ENCODE data around the gene GNE.
"Not testable (repeated sequence)": the region's sequence is repeated elsewhere in the genome, so short reads cannot be mapped to it uniquely, and the experiment has no call there.

GNE gene

GRCh38 chr9:36258208-36258995 lies at the start of gene GNE:
Gene GNE, minus strand, starts transcription at chr9:36258448. Its CDS starts 9,093 bp downstream, at chr9:36249355.
- H3K36me3 ChIP-seq (ENCODE audit: control insufficient read depth, low read depth, low read length): no peaks in the 10 kb centered on the region
- H3K9me3 ChIP-seq (ENCODE audit: control insufficient read depth, low read depth, low read length): no peaks in the 10 kb centered on the region
- peak within 1 kb of the TSS; percentile 70 for H3K9ac ChIP-seq (ENCODE audit: low read length)
- H3K27ac ChIP-seq (ENCODE audit: low read length): no peak within 1 kb of the TSS
- H3K27me3 ChIP-seq (ENCODE audit: control insufficient read depth, insufficient read depth, low read length): no peaks in the 10 kb centered on the region
- peak within 1 kb of the TSS; percentile 90 for H3K4me3 ChIP-seq (ENCODE audit: low read length)
- H3K4me1 ChIP-seq (ENCODE audit: control insufficient read depth, low read depth, low read length): no peaks in the 10 kb centered on the region

GRCh38 chr9:36306471-36307306 lies 48.4 kb upstream of the GNE start:
- H3K9ac ChIP-seq (ENCODE audit: low read length): no peak overlapping the region
- H3K27me3 ChIP-seq (ENCODE audit: control insufficient read depth, insufficient read depth, low read length): no peaks in the 10 kb centered on the region
- no peaks in the 10 kb centered on the region for H3K4me1 ChIP-seq (ENCODE audit: control insufficient read depth, low read depth, low read length)
- H3K9me3 ChIP-seq (ENCODE audit: control insufficient read depth, low read depth, low read length): no peaks in the 10 kb centered on the region
- H3K36me3 ChIP-seq (ENCODE audit: control insufficient read depth, low read depth, low read length): no peaks in the 10 kb centered on the region
- no peak overlapping the region for H3K4me3 ChIP-seq (ENCODE audit: low read length)
- H3K27ac ChIP-seq (ENCODE audit: low read length): no peak overlapping the region

GRCh38 chr9:36304366-36304765 lies 46.1 kb upstream of the GNE start:
- H3K4me3 ChIP-seq (ENCODE audit: low read length); H3K9ac ChIP-seq (ENCODE audit: low read length); H3K4me1 ChIP-seq (ENCODE audit: control insufficient read depth, low read depth, low read length); H3K27ac ChIP-seq (ENCODE audit: low read length); H3K27me3 ChIP-seq (ENCODE audit: control insufficient read depth, insufficient read depth, low read length); H3K9me3 ChIP-seq (ENCODE audit: control insufficient read depth, low read depth, low read length); H3K36me3 ChIP-seq (ENCODE audit: control insufficient read depth, low read depth, low read length): not testable (repeated sequence)

- H3K36me3 ChIP-seq (ENCODE audit: control insufficient read depth, low read depth, low read length): no peaks in the 10 kb centered on the region
- no peaks in the 10 kb centered on the region for H3K4me1 ChIP-seq (ENCODE audit: control insufficient read depth, low read depth, low read length)
- H3K4me3 ChIP-seq (ENCODE audit: low read length): no peak overlapping the region
These were observed 43.0 kb upstream of the GNE start for GRCh38 chr9:36301227-36301626.

GRCh38 chr9:36298566-36298965 lies 40.3 kb upstream of the GNE start:
- no peaks in the 10 kb centered on the region for H3K27me3 ChIP-seq (ENCODE audit: control insufficient read depth, insufficient read depth, low read length)
- H3K36me3 ChIP-seq (ENCODE audit: control insufficient read depth, low read depth, low read length): no peaks in the 10 kb centered on the region
- H3K27ac ChIP-seq (ENCODE audit: low read length): no peak overlapping the region
- H3K9me3 ChIP-seq (ENCODE audit: control insufficient read depth, low read depth, low read length): no peaks in the 10 kb centered on the region
- H3K4me3 ChIP-seq (ENCODE audit: low read length): no peak overlapping the region
- no peak overlapping the region for H3K9ac ChIP-seq (ENCODE audit: low read length)
- H3K4me1 ChIP-seq (ENCODE audit: control insufficient read depth, low read depth, low read length): no peaks in the 10 kb centered on the region

More at GRCh38 chr9:36301227-36301626, 43.0 kb upstream of the GNE start:
- no peak overlapping the region for H3K27ac ChIP-seq (ENCODE audit: low read length)
- no peaks in the 10 kb centered on the region for H3K27me3 ChIP-seq (ENCODE audit: control insufficient read depth, insufficient read depth, low read length)
- no peak overlapping the region for H3K9ac ChIP-seq (ENCODE audit: low read length)
- no peaks in the 10 kb centered on the region for H3K9me3 ChIP-seq (ENCODE audit: control insufficient read depth, low read depth, low read length)

- Histone ChIP-seq H3K27me3 (ENCODE audit: control insufficient read depth, insufficient read depth, low read length) (no peaks in the 10 kb centered on the region), H3K4me3 (ENCODE audit: low read length) (no peak overlapping the region), H3K9me3 (ENCODE audit: control insufficient read depth, low read depth, low read length) (no peaks in the 10 kb centered on the region), H3K36me3 (ENCODE audit: control insufficient read depth, low read depth, low read length) (no peaks in the 10 kb centered on the region), H3K27ac (ENCODE audit: low read length) (no peak overlapping the region), H3K4me1 (ENCODE audit: control insufficient read depth, low read depth, low read length) (no peaks in the 10 kb centered on the region), H3K9ac (ENCODE audit: low read length) (no peak overlapping the region)
These were observed 39.5 kb upstream of the GNE start for GRCh38 chr9:36297798-36298197.

- H3K9me3 ChIP-seq (ENCODE audit: control insufficient read depth, low read depth, low read length); H3K4me3 ChIP-seq (ENCODE audit: low read length); H3K4me1 ChIP-seq (ENCODE audit: control insufficient read depth, low read depth, low read length); H3K27ac ChIP-seq (ENCODE audit: low read length); H3K36me3 ChIP-seq (ENCODE audit: control insufficient read depth, low read depth, low read length); H3K27me3 ChIP-seq (ENCODE audit: control insufficient read depth, insufficient read depth, low read length); H3K9ac ChIP-seq (ENCODE audit: low read length): not testable (repeated sequence)
These were observed 36.7 kb upstream of the GNE start for GRCh38 chr9:36294996-36295395.

GRCh38 chr9:36293918-36294317 lies 35.7 kb upstream of the GNE start:
- Histone ChIP-seq H3K4me1 (ENCODE audit: control insufficient read depth, low read depth, low read length) (no peaks in the 10 kb centered on the region), H3K9ac (ENCODE audit: low read length) (no peak overlapping the region), H3K27me3 (ENCODE audit: control insufficient read depth, insufficient read depth, low read length) (no peaks in the 10 kb centered on the region), H3K4me3 (ENCODE audit: low read length) (no peak overlapping the region), H3K9me3 (ENCODE audit: control insufficient read depth, low read depth, low read length) (no peaks in the 10 kb centered on the region), H3K27ac (ENCODE audit: low read length) (no peak overlapping the region), H3K36me3 (ENCODE audit: control insufficient read depth, low read depth, low read length) (no peaks in the 10 kb centered on the region)

GRCh38 chr9:36293171-36293570 lies 34.9 kb upstream of the GNE start:
- no peaks in the 10 kb centered on the region for H3K36me3 ChIP-seq (ENCODE audit: control insufficient read depth, low read depth, low read length)
- H3K9me3 ChIP-seq (ENCODE audit: control insufficient read depth, low read depth, low read length): no peaks in the 10 kb centered on the region
- no peak overlapping the region for H3K9ac ChIP-seq (ENCODE audit: low read length)
- no peaks in the 10 kb centered on the region for H3K27me3 ChIP-seq (ENCODE audit: control insufficient read depth, insufficient read depth, low read length)
- H3K4me1 ChIP-seq (ENCODE audit: control insufficient read depth, low read depth, low read length): no peaks in the 10 kb centered on the region
- H3K27ac ChIP-seq (ENCODE audit: low read length): no peak overlapping the region
- H3K4me3 ChIP-seq (ENCODE audit: low read length): no peak overlapping the region

- no peaks in the 10 kb centered on the region for H3K4me1 ChIP-seq (ENCODE audit: control insufficient read depth, low read depth, low read length)
- H3K27ac ChIP-seq (ENCODE audit: low read length): no peak overlapping the region
- H3K4me3 ChIP-seq (ENCODE audit: low read length): no peak overlapping the region
These were observed 34.4 kb upstream of the GNE start for GRCh38 chr9:36292641-36293040.

GRCh38 chr9:36290996-36291395 lies 32.7 kb upstream of the GNE start:
- H3K9ac ChIP-seq (ENCODE audit: low read length): no peak overlapping the region
- H3K4me3 ChIP-seq (ENCODE audit: low read length): no peak overlapping the region
- H3K27me3 ChIP-seq (ENCODE audit: control insufficient read depth, insufficient read depth, low read length): no peaks in the 10 kb centered on the region
- H3K36me3 ChIP-seq (ENCODE audit: control insufficient read depth, low read depth, low read length): no peaks in the 10 kb centered on the region
- H3K27ac ChIP-seq (ENCODE audit: low read length): no peak overlapping the region
- no peaks in the 10 kb centered on the region for H3K9me3 ChIP-seq (ENCODE audit: control insufficient read depth, low read depth, low read length)
- H3K4me1 ChIP-seq (ENCODE audit: control insufficient read depth, low read depth, low read length): no peaks in the 10 kb centered on the region

More at GRCh38 chr9:36292641-36293040, 34.4 kb upstream of the GNE start:
- H3K9ac ChIP-seq (ENCODE audit: low read length): no peak overlapping the region
- H3K27me3 ChIP-seq (ENCODE audit: control insufficient read depth, insufficient read depth, low read length): no peaks in the 10 kb centered on the region
- no peaks in the 10 kb centered on the region for H3K36me3 ChIP-seq (ENCODE audit: control insufficient read depth, low read depth, low read length)
- no peaks in the 10 kb centered on the region for H3K9me3 ChIP-seq (ENCODE audit: control insufficient read depth, low read depth, low read length)

All from iPS-18a (cell line).